BLaER1 treated with 17β-estradiol and CSF1 and Interleukin-3, amounts not matched to agents 10 nM and 100 nM (cell line): ENCODE measurements around the gene PSIP1.
"Not testable (repeated sequence)": the region's sequence is repeated elsewhere in the genome, so short reads cannot be mapped to it uniquely, and the experiment has no call there.

Source experiments
- H3K27ac ChIP-seq, 11 experiments: shearing (Covaris generic); formaldehyde crosslinking; 2 replicates each; pipeline ENCODE4 v1.8.1; 2022
- H3K27me3 ChIP-seq, 11 experiments: shearing (Covaris generic); formaldehyde crosslinking; 2 replicates each; pipeline ENCODE4 v1.8.1; 2022
- H3K36me3 ChIP-seq, 11 experiments: shearing (Covaris generic); formaldehyde crosslinking; 2 replicates each; pipeline ENCODE4 v1.8.1; 2022
- H3K4me1 ChIP-seq, 10 experiments: shearing (Covaris generic); formaldehyde crosslinking; 2 replicates each; pipeline ENCODE4 v1.8.1; 2022
- H3K4me2 ChIP-seq, 11 experiments: shearing (Covaris generic); formaldehyde crosslinking; 2 replicates each; pipeline ENCODE4 v1.8.1; 2022
- H3K4me3 ChIP-seq, 10 experiments: shearing (Covaris generic); formaldehyde crosslinking; 2 replicates each; pipeline ENCODE4 v1.8.1; 2022
- H3K9ac ChIP-seq, 11 experiments: shearing (Covaris generic); formaldehyde crosslinking; 2 replicates each; pipeline ENCODE4 v1.8.1; 2022
- H3K9me3 ChIP-seq, 11 experiments: shearing (Covaris generic); formaldehyde crosslinking; replicated peaks in 1 of 11; 2 replicates each; pipeline ENCODE4 v1.8.1; 2022
- H4K20me1 ChIP-seq, 11 experiments: shearing (Covaris generic); formaldehyde crosslinking; 2 replicates each; pipeline ENCODE4 v1.8.1; 2022
- Cebpa-rat ChIP-seq, 11 experiments: shearing (Covaris generic); IDR thresholded peaks; 2 replicates each; pipeline ENCODE4 v1.8.1; 2022

The PSIP1 gene

DNA sequence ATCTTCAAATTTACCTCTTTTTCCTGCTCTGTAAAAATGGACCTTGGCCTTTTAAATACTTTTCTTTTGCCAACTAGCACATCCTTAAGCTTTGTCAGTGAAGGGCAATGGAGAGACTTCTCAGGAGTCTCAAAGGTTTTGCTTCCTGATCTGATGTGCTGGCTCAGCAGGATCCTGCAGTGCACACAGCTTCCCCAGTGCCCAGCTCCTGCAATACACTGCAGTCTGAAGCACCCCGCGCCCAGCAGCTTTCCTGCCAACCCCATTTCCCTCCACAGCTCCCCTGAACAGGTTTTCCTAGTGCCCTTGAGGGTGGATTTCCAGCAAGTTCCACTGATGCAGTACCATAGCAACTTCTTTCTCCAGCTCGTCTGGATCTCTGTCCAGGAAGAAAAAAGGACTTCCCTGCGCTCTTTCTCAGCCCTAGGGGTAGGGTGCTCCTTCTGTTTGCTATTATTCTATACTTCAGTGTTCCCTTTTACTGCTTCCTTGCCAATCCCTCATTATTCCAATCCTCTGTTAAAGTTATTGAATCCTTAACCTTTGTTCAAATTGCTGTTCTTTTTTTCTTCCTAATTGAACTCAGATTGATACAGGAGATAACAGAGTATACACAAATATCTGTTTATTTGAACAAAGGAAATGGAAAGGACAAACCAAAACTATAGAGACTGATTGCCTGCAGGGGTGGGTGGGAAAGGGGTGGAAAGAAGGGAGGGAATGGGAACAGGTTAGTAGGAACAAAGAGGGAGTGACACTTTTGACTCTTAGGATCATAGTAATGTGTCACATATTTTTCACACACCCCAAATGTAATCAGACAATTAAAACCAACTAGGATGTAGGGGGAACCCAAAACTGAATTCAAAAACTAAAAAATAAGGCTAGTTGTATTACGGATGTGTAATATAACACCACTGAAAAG is 79.6 kb downstream of the PSIP1 start:
- no peaks in the 10 kb centered on the region for H3K27me3 ChIP-seq
- peaks cover 0 to 45% (median 14%) of the 10 kb centered on the region in 11 experiments; a peak in 14 of 22 replicates for H4K20me1 ChIP-seq
- H3K4me3 ChIP-seq = no peak overlapping the region
- H3K9me3 ChIP-seq = peaks cover 0 to 17% (median 11%) of the 10 kb centered on the region in 11 experiments; a peak in 14 of 22 replicates
- peak overlapping the region in 1 of 11 experiments; percentile 16; a peak in 1 of 22 replicates for H3K9ac ChIP-seq
- H3K4me1 ChIP-seq = peaks cover 2 to 58% (median 4%) of the 10 kb centered on the region in 10 experiments; a peak in 16 of 20 replicates
- peaks cover 44 to 100% (median 77%) of the 10 kb centered on the region in 11 experiments for H3K36me3 ChIP-seq
- H3K4me2 ChIP-seq = peak overlapping the region in 3 of 11 experiments; percentile 38 to 70 (median 58); a peak in 6 of 22 replicates
- TF ChIP-seq Cebpa-rat (IDR thresholded peaks at IDR 0.05) = no peak
- H3K27ac ChIP-seq = no peak overlapping the region; a peak in 1 of 22 replicates

DNA sequence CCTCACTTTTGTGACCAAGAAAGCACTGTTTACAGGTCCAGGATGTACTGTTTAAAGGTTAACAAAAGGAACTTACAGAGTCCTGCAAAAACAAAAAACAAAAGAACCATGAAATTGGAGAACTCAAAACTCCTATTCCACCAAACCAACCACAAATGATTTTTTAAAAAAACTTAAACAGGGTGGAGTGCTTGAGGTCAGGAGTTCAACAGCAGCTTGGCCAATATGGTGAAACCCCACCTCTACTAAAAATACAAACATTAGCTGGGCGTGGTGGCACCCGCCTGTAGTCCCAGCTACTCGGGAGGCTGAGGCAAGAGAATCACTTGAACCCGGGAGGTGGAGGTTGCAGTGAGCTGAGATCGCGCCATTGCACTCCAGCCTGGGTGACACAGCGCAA is 83.1 kb downstream of the PSIP1 start:
- peak overlapping the region in 4 of 11 experiments; percentile 19 to 53 (median 40); a peak in 7 of 22 replicates for H3K4me2 ChIP-seq
- H3K4me1 ChIP-seq = peaks cover 21 to 64% (median 27%) of the 10 kb centered on the region in 10 experiments; a peak in 19 of 20 replicates
- H3K4me3 ChIP-seq, H3K9me3 ChIP-seq, H3K9ac ChIP-seq, H3K27me3 ChIP-seq: not testable (repeated sequence)
- peak overlapping the region in 3 of 11 experiments; percentile 15 to 39 (median 20); a peak in 4 of 22 replicates for H3K27ac ChIP-seq
- peaks cover 30 to 83% (median 62%) of the 10 kb centered on the region in 11 experiments; a peak in 21 of 22 replicates for H3K36me3 ChIP-seq
- H4K20me1 ChIP-seq = peaks cover 4 to 56% (median 27%) of the 10 kb centered on the region in 11 experiments; a peak in 14 of 22 replicates

DNA sequence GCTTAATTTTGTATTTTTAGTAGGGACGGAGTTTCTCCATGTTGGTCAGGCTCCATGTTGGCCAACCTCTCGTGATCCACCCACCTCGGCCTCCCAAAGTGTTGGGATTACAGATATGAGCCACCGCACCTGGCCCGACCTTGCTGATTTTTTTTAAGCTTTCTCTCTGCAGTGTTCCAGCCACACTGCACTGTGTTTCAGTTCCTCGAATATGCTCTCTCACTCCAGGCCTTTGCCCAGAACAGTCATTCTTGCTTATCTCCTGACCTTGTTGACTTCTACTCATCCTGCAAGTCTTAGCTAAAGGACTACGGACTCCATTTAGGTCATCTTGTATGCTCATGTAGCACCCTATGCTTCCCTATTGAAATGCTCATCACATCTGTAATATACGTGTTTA is 84.8 kb downstream of the PSIP1 start:
- no peak for TF ChIP-seq Cebpa-rat (IDR thresholded peaks at IDR 0.05)
- H3K36me3 ChIP-seq = peaks cover 30 to 66% (median 52%) of the 10 kb centered on the region in 11 experiments; a peak in 21 of 22 replicates
- H3K4me1 ChIP-seq = peaks cover 29 to 55% (median 37%) of the 10 kb centered on the region in 10 experiments
- no peaks in the 10 kb centered on the region for H3K27me3 ChIP-seq
- peaks cover 4 to 44% (median 24%) of the 10 kb centered on the region in 11 experiments; a peak in 14 of 22 replicates for H4K20me1 ChIP-seq
- H3K4me3 ChIP-seq = no peak overlapping the region
- H3K9ac ChIP-seq = no peak overlapping the region
- no peaks in the 10 kb centered on the region; a peak in 4 of 22 replicates for H3K9me3 ChIP-seq
- H3K4me2 ChIP-seq = peak overlapping the region; percentile 27 to 90 (median 35); a peak in 19 of 22 replicates
- H3K27ac ChIP-seq = no peak overlapping the region

DNA sequence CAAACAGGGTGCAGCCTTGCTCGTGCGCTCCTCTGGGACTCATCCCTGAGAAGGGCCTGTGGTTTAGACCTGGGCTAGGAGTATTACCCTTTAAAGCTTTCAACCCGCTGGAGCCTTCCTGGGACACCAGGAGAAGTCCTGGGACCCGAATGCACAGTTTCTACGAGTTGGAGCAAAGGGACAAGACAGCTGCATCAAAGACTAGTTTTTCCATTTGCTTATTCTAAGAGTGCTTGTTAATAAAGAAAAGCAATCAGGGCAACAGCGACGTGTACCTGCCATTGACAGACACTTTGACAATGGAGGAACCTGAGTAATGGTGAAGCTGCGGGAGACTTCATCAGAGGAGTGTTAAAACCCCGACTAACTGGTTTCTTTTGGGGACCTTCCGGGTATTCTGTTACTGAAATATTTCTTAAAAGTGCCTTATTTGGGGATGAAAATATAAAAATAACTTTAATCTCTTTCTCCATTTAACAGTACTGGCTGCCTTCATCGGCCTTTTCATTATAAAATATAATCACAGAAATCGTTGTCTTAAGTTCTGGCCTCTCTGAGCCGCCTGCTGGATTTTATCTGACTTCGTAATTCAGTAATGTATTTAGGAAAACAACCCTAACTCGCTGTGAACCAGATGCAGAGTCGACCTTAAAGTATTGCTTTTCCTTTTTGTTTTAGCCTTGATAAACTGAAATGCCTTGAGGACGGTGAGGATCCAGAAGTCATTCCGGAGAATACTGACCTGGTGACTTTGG is 87.4 kb downstream of the PSIP1 start:
- TF ChIP-seq Cebpa-rat (IDR thresholded peaks at IDR 0.05) = no peak
- H4K20me1 ChIP-seq = peaks cover 0 to 30% (median 16%) of the 10 kb centered on the region in 11 experiments; a peak in 12 of 22 replicates
- peak overlapping the region; percentile 76 to 100 (median 97) for H3K4me3 ChIP-seq
- H3K27ac ChIP-seq = peak overlapping the region; percentile 37 to 87 (median 84); a peak in 21 of 22 replicates
- peaks cover 29 to 48% (median 37%) of the 10 kb centered on the region in 10 experiments for H3K4me1 ChIP-seq
- peaks cover 26 to 40% (median 38%) of the 10 kb centered on the region in 11 experiments; a peak in 21 of 22 replicates for H3K36me3 ChIP-seq
- peak overlapping the region; percentile 77 to 91 (median 89) for H3K9ac ChIP-seq
- peak overlapping the region; percentile 77 to 90 (median 86) for H3K4me2 ChIP-seq
- no peaks in the 10 kb centered on the region for H3K27me3 ChIP-seq
- H3K9me3 ChIP-seq = peaks cover 0 to 6% (median 0%) of the 10 kb centered on the region in 11 experiments; a peak in 4 of 22 replicates

DNA sequence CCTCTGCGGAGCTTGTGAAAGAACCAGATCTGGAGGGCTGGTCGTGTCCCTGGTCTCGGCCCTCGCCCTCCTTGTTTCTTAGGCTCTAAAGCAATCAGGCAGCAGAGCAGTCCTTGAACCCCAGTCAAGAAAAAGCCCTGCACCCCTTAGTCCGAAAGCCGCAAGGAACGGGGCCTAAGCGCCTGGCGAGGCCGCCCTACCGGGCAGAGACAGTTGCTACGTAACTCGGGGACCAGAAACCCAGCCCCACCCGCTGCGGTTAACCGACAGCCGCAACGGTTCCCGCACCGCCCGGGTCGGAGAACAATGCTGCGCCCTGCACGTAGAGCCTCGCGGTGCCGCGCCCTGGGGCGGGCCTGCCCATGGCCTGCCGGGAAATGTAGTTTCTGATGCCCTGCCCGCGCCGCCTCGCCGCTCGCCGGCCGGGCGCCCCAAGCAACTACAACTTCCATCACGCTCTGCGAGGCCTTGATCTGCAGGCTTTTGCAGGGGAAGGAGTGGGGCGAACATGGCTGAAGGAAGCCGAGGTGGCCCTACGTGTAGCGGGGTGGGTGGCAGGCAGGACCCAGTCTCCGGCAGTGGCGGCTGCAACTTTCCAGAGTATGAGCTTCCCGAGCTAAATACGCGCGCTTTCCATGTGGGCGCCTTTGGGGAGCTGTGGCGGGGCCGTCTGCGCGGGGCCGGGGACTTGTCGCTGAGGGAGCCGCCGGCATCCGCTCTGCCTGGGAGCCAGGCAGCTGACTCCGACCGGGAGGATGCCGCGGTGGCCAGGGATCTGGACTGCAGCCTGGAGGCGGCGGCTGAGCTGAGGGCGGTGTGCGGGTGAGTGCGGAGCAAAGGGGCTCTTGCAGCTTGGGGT is 88.2 kb downstream of the PSIP1 start, which contains the start of gene SNAPC3:
Gene SNAPC3, plus strand, starts transcription at position 505 of the 859 bp plus-strand sequence. Its CDS starts 4 bp downstream, at position 509.
- Histone ChIP-seq H4K20me1 (peaks cover 0 to 30% (median 16%) of the 10 kb centered on the region in 11 experiments; a peak in 12 of 22 replicates), H3K9ac (peak within 1 kb of the TSS; percentile 79 to 91 (median 89)), H3K36me3 (peaks cover 26 to 32% (median 31%) of the 10 kb centered on the region in 11 experiments; a peak in 21 of 22 replicates), H3K4me1 (peaks cover 30 to 43% (median 39%) of the 10 kb centered on the region in 10 experiments), H3K4me3 (peak within 1 kb of the TSS; percentile 76 to 100 (median 97)), H3K27ac (peak within 1 kb of the TSS; percentile 48 to 87 (median 84); a peak in 21 of 22 replicates), H3K4me2 (peak within 1 kb of the TSS; percentile 77 to 90 (median 86)), H3K27me3 (no peaks in the 10 kb centered on the region), H3K9me3 (peaks cover 0 to 6% (median 0%) of the 10 kb centered on the region in 11 experiments; a peak in 4 of 22 replicates)
- no peak for TF ChIP-seq Cebpa-rat (IDR thresholded peaks at IDR 0.05)

DNA sequence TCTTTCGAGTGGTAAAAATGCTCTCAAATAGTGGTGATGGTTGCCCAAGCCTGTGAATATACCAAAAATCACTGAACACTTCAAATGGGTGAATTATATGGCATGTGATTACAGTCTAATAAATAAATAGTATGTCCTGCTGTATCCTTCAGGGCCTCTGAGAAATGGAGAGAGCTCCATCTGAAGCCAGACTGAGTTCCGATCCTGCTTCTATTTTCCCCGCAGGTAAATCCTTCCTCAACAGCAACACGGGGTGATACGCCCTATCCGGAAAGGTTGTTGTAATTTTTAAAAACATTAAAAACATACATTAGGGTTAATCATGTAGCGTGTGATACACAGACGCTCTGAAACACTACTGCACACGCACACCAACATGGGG is 88.8 kb downstream of the PSIP1 start:
- peak overlapping the region; percentile 79 to 91 (median 89) for H3K9ac ChIP-seq
- no peak for TF ChIP-seq Cebpa-rat (IDR thresholded peaks at IDR 0.05)
- no peaks in the 10 kb centered on the region for H3K27me3 ChIP-seq
- peak overlapping the region; percentile 48 to 87 (median 84); a peak in 21 of 22 replicates for H3K27ac ChIP-seq
- H3K9me3 ChIP-seq = peaks cover 0 to 6% (median 0%) of the 10 kb centered on the region in 11 experiments; a peak in 3 of 22 replicates
- peak overlapping the region; percentile 76 to 100 (median 97) for H3K4me3 ChIP-seq
- H3K4me1 ChIP-seq = peaks cover 25 to 48% (median 39%) of the 10 kb centered on the region in 10 experiments
- peaks cover 0 to 27% (median 16%) of the 10 kb centered on the region in 11 experiments; a peak in 12 of 22 replicates for H4K20me1 ChIP-seq
- H3K36me3 ChIP-seq = peaks cover 20 to 26% (median 25%) of the 10 kb centered on the region in 11 experiments; a peak in 21 of 22 replicates
- peak overlapping the region; percentile 54 to 89 (median 68) for H3K4me2 ChIP-seq

DNA sequence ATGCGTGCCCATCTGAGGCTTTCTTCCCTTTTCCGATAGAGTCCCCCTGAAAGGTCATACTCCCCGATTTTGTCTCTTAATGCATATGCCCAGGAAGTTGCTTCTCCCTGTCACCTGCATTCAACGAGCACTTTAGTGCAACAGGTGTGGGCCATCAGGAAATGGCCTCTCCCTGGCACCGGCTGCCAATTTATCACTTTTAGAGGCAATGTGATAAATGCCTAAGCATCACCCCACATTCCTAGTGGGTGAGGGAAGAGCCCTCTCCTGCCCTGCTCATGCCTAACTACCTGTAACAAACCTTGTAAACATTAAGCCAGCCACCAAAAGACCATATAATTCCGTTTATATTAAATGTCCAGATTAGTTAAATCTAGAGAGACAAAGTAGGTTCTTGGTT is 89.2 kb downstream of the PSIP1 start:
- Histone ChIP-seq H3K4me2 (peak overlapping the region in 10 of 11 experiments; percentile 54 to 81 (median 67); a peak in 14 of 22 replicates), H3K9me3 (peaks cover 0 to 6% (median 0%) of the 10 kb centered on the region in 11 experiments; a peak in 1 of 22 replicates), H3K27me3 (no peaks in the 10 kb centered on the region), H3K36me3 (peaks cover 15 to 21% (median 20%) of the 10 kb centered on the region in 11 experiments; a peak in 21 of 22 replicates), H3K4me3 (no peak overlapping the region), H3K27ac (no peak overlapping the region; a peak in 1 of 22 replicates), H4K20me1 (peaks cover 0 to 27% (median 16%) of the 10 kb centered on the region in 11 experiments; a peak in 12 of 22 replicates), H3K9ac (no peak overlapping the region), H3K4me1 (peaks cover 22 to 48% (median 40%) of the 10 kb centered on the region in 10 experiments)
- no peak for TF ChIP-seq Cebpa-rat (IDR thresholded peaks at IDR 0.05)
